Measurements from ENCODE around the gene VWA8. TPM values are rescaled to one million over a fixed set of nuclear protein-coding genes. Genes with fewer than 3 reads are reported as not detected.

VWA8 gene
- total and polyA plus RNA-seq, 10 donors: 2.7 to 33.6 (median 18.3) TPM

DNA sequence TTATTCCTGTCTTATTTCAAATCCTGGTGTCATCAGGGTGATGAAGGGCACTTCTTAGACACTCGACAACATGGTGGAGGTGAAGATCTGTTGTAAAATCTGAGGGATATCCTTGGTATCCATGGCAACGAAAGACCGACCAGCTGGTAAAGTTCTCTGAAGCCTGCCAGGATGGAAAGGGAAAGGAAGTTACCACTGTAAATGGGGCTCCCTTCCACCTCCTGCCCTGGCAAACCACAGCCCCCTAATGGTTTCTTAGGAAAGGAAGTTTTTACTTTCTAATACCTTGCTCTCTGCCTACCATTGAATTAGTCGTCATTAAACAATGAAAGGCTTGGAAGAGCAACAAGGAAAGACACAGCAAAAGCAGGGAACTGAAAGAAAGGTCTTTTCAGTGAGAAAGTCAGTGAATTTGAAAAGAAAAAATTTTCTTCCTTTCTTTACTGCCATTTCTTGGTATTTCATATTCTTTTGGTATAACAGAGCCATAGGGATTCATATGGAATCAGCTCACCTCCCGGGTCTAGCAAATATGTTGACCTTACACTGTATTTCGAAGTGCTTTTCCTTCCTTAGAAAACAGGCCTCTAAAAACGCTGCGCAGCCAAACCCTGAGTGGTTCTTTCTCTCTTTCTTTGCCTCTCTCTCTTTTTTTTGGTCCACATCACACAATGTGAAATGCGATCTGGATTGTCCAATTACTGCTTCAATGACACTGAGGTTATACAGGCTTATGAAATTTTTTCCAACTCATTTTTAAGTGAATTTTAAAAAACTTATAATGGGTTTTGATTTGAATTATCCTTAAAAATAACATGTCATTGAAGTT is 392.6 kb downstream of the VWA8 start:
- no peak for TF ChIP-seq POLR2AphosphoS5 (IDR thresholded peaks at IDR 0.05)
- no peak for DNase-seq
- Histone ChIP-seq H3K4me3 (no peak overlapping the region), H3K36me3 (peaks cover 0 to 52% (median 8%) of the 10 kb centered on the region in 6 donors), H3K27me3 (replicated peaks in 1 of 7) (no peaks in the 10 kb centered on the region), H3K27ac (no peak overlapping the region), H3K9me3 (no peaks in the 10 kb centered on the region), H3K4me1 (peaks cover 0 to 5% (median 2%) of the 10 kb centered on the region in 6 donors)
- intact Hi-C loops (cut with DNase I; ENCODE audit: low total_unique reads): no loop called here
- WGBS, 5 donors: 78 to 90% (median 81%) methylated on average over 9 of the region's 9 CpGs

DNA sequence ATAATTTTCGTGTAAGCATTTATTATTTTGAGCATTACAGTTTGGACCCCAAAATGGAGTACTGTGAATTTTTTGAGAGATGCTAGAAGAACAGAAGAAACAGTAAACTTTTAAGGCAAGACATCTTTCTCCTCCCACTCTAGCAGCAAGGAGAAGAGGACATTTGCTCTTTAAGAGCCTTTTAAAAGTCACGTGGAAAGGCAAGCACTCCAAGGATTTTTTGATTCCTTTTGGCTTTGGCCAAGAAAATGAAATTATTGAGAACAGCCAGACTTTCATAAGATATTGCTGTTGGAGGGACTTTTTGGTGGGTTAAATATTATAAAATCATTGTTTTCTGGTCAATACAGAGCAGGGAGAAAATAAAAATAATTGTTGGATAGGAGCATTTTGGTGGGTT is 393.5 kb downstream of the VWA8 start:
- Histone ChIP-seq H3K27me3 (replicated peaks in 1 of 7) (no peaks in the 10 kb centered on the region), H3K36me3 (peaks cover 0 to 49% (median 8%) of the 10 kb centered on the region in 6 donors), H3K9me3 (no peaks in the 10 kb centered on the region), H3K4me1 (peaks cover 0 to 12% (median 4%) of the 10 kb centered on the region in 6 donors), H3K27ac (no peak overlapping the region), H3K4me3 (no peak overlapping the region)
- no peak for TF ChIP-seq POLR2AphosphoS5 (IDR thresholded peaks at IDR 0.05)
- TF ChIP-seq POLR2A (IDR thresholded peaks at IDR 0.05): no peak
- TF ChIP-seq, protein P1, sequence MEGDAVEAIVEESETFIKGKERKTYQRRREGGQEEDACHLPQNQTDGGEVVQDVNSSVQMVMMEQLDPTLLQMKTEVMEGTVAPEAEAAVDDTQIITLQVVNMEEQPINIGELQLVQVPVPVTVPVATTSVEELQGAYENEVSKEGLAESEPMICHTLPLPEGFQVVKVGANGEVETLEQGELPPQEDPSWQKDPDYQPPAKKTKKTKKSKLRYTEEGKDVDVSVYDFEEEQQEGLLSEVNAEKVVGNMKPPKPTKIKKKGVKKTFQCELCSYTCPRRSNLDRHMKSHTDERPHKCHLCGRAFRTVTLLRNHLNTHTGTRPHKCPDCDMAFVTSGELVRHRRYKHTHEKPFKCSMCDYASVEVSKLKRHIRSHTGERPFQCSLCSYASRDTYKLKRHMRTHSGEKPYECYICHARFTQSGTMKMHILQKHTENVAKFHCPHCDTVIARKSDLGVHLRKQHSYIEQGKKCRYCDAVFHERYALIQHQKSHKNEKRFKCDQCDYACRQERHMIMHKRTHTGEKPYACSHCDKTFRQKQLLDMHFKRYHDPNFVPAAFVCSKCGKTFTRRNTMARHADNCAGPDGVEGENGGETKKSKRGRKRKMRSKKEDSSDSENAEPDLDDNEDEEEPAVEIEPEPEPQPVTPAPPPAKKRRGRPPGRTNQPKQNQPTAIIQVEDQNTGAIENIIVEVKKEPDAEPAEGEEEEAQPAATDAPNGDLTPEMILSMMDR (IDR thresholded peaks at IDR 0.05 in 8 of 11, conservative IDR thresholded peaks at IDR 0.05 in 3 of 11): no peak
- no peak for DNase-seq
- WGBS, 5 donors: 89 to 94% (median 91%) methylated on average over 2 of the region's 2 CpGs
- intact Hi-C loops (cut with DNase I; ENCODE audit: low total_unique reads): no loop called here

DNA sequence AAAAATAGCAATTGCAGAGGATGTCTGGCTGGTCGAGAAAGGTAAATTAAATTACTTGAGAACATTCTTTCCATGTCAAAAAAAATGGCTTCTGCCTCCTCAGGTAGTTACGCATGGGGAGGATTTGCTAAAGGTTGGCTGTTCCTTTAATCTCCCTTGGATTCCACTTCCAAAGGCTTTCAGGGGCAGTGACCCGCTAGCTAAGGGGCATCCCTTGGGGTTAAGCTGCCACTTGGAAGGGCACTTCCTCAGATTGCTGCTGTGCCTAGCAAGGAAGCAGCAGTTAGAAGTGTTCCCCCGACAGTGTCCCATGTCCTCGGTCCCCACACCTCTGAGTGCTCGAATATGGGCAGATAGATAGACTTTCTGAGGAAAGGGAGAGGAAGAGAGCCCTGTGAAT is 395.1 kb downstream of the VWA8 start:
- peaks cover 0 to 18% (median 4%) of the 10 kb centered on the region in 6 donors for H3K4me1 ChIP-seq
- H3K27me3 ChIP-seq (replicated peaks in 1 of 7): no peaks in the 10 kb centered on the region
- intact Hi-C loops (cut with DNase I; ENCODE audit: low total_unique reads): no loop called here
- WGBS, 5 donors: 79 to 91% (median 79%) methylated on average over 6 of the region's 6 CpGs
- peaks cover 0 to 40% (median 8%) of the 10 kb centered on the region in 6 donors for H3K36me3 ChIP-seq
- no peaks in the 10 kb centered on the region for H3K9me3 ChIP-seq
- no peak for DNase-seq
- TF ChIP-seq POLR2A (IDR thresholded peaks at IDR 0.05) (no peak), POLR2AphosphoS5 (IDR thresholded peaks at IDR 0.05) (no peak)
- TF ChIP-seq, protein P1 (IDR thresholded peaks at IDR 0.05 in 8 of 11, conservative IDR thresholded peaks at IDR 0.05 in 3 of 11): no peak
- H3K4me3 ChIP-seq: no peak overlapping the region
- H3K27ac ChIP-seq: peak overlapping the region in 1 of 8 donors; percentile 14

DNA sequence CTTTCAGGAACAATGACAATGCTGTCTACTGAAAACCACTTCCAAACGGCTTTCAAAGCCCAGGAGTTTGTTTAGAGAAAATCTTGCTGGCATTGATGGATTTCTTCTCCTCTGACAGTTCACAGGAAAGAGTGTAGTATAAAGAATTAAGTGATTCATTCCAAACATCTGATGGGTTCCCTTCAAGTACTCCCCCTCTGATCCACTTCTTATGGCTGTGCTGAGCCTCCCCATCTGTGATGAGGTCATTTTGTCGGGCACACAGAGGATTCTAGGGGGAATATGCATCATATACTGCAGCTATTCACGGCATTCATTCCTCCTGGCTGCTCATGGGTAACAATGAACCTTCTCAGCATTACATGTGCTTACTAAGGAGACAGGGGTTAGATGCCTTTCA is 395.7 kb downstream of the VWA8 start:
- Histone ChIP-seq H3K27ac (peak overlapping the region in 1 of 8 donors; percentile 14), H3K4me1 (peaks cover 0 to 18% (median 4%) of the 10 kb centered on the region in 6 donors), H3K27me3 (replicated peaks in 1 of 7) (no peaks in the 10 kb centered on the region), H3K4me3 (no peak overlapping the region), H3K36me3 (peaks cover 0 to 34% (median 8%) of the 10 kb centered on the region in 6 donors), H3K9me3 (no peaks in the 10 kb centered on the region)
- intact Hi-C loops (cut with DNase I; ENCODE audit: low total_unique reads): no loop called here
- 60 to 75% (median 68%) methylated on average over 3 of the region's 3 CpGs for WGBS, 5 donors
- DNase-seq: no peak
- TF ChIP-seq POLR2AphosphoS5 (IDR thresholded peaks at IDR 0.05) (no peak), POLR2A (IDR thresholded peaks at IDR 0.05) (no peak)
- TF ChIP-seq, protein P1 (IDR thresholded peaks at IDR 0.05 in 8 of 11, conservative IDR thresholded peaks at IDR 0.05 in 3 of 11): no peak
